ENCODE results near the gene TMC4.
A peak's percentile ranks its signal among the peaks of the same experiment; 100 is the strongest.

TMC4 gene

DNA sequence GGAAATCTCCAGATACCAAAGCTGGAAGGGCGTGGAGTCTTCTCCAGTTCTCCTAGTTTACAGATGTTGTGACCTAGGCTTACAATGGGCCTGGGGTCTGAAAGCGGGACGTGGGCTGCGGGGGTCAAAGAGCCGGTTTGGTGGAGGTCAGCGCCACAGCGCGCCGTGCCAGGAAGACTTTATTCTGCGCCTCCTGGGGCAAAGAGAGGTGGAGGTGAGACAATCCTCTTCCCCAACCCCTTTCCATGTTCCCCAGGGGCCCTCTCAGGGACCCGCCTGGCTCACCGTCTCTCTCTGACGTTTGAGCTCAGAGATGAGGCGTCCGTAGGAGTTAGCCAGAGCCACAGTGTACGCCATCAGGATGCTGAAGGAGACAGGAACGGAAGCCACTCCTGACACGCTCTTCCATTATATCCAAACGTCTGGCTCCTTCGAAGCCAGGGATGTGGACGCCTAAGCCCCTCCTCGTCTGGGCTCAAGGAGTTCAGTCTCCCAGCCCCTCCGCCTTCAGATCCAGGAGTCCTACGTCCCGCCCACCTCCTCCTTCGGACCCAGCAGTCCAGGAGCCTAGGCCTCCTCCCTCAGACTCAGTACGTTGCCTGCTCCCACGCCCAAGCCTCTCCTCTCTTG is 12.7 kb downstream of the TMC4 start:
- peaks cover 32% of the 10 kb centered on the region for H3K4me1 Mint-ChIP-seq
- DNase-seq (ENCODE audit: low spot score in 2 of 2) (no peak), ATAC-seq (ENCODE audit: low read depth) (no peak)
- peak overlapping the region; percentile 94 for H3K27ac Mint-ChIP-seq
- H3K4me3 Mint-ChIP-seq: peak overlapping the region; percentile 100
- peaks cover 9% of the 10 kb centered on the region for H3K36me3 Mint-ChIP-seq
- H3K27me3 Mint-ChIP-seq: peaks cover 5% of the 10 kb centered on the region
- H3K9me3 Mint-ChIP-seq: peaks cover 2% of the 10 kb centered on the region

DNA sequence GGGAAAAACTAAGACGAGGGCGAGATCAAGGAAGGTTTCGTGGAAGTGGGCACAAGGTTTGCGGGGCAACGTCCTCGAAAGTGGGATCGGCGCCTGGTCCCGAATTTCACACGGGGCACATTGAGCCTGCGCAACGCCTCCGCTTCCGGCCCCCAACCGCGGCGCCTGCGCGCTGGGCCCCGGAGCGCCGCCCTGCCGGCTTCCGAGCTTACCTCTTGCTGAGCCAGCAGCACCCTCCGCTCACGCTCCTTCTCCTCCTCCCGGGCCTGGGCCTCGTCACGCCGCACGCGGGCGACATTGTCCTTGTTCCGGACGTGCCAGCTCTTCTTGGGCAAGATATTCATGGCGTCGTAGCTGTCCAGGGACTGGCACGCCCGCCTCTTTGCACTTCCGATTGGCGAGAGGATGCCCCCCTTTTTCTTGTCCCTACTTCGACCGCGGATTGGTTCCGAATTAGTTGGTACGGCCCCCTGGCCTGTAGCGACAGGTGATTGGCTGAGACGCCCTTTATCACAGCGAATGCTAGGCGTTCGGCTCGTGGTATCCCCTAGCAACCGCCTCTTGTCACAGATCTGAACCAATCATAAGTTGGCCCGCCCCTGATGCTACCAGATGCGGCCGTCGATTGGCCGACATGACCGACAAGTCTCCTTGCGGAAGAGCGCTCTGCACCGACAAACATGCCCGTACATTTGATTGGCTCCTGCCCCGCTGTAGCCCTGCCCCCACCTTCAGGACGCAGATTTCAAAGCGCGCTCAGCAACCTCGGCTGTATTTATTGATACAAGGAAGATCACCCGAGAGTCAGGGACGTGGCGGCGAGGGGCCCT is 13.4 kb downstream of the TMC4 start, which contains the start of gene LENG1:
Gene LENG1 (minus strand): TSS at position 370 of the 830 bp plus-strand sequence. CDS start 26 bp downstream, at position 344.
- Mint-ChIP-seq H3K9me3 (peaks cover 2% of the 10 kb centered on the region), H3K36me3 (peaks cover 13% of the 10 kb centered on the region), H3K4me3 (peak within 1 kb of the TSS; percentile 100), H3K4me1 (peaks cover 33% of the 10 kb centered on the region), H3K27me3 (peaks cover 5% of the 10 kb centered on the region), H3K27ac (peak within 1 kb of the TSS; percentile 94)
- ATAC-seq (ENCODE audit: low read depth) (peak; percentile 86), DNase-seq (ENCODE audit: low spot score in 2 of 2) (peak; percentile 88 to 96)

DNA sequence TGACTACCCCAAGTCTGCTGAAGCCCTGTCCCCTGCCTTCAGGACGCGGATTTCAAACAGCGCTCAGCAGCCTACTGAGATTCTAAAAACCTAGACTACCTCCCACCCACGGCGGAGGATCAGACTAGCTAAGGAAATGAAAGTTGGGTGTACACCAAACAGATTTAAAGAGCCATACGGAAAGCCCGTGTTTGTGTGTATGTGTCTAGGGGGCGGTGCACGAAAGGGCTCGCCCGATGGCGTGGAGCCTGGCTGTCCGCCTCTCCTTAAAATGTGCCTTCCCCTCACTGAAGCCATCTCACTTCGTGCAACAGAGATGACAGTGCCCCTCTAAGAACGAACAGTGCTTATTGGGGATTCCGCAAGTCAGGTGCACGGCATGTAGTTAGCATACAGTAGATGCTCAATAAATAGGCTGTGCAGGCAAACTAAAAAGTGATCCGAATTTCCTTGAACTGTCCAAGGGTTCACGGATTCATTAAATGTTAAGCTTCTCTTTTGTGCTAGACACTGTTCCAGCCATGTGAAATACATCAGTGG is 14.1 kb downstream of the TMC4 start:
- Mint-ChIP-seq H3K4me3 (peak overlapping the region; percentile 100), H3K4me1 (peaks cover 32% of the 10 kb centered on the region), H3K27me3 (peaks cover 3% of the 10 kb centered on the region), H3K36me3 (peaks cover 16% of the 10 kb centered on the region), H3K9me3 (peaks cover 2% of the 10 kb centered on the region), H3K27ac (peak overlapping the region; percentile 94)
- no peak for DNase-seq (ENCODE audit: low spot score in 2 of 2)
- no peak for ATAC-seq (ENCODE audit: low read depth)

- peaks cover 22% of the 10 kb centered on the region for H3K36me3 Mint-ChIP-seq
- no peak for DNase-seq (ENCODE audit: low spot score in 2 of 2)
These were observed 16.0 kb downstream of the TMC4 start for GRCh38 chr19:54156953-54157352.

GRCh38 chr19:54156490-54156889 is 16.5 kb downstream of the TMC4 start:
- H3K36me3 Mint-ChIP-seq: peaks cover 22% of the 10 kb centered on the region
- H3K4me3 Mint-ChIP-seq: no peak overlapping the region
- H3K4me1 Mint-ChIP-seq: peaks cover 27% of the 10 kb centered on the region

More at GRCh38 chr19:54156953-54157352, 16.0 kb downstream of the TMC4 start:
- Mint-ChIP-seq H3K9me3 (peaks cover 2% of the 10 kb centered on the region), H3K27ac (no peak overlapping the region), H3K27me3 (no peaks in the 10 kb centered on the region), H3K4me3 (peak overlapping the region; percentile 32), H3K4me1 (peaks cover 27% of the 10 kb centered on the region)
- no peak for ATAC-seq (ENCODE audit: low read depth)

DNA sequence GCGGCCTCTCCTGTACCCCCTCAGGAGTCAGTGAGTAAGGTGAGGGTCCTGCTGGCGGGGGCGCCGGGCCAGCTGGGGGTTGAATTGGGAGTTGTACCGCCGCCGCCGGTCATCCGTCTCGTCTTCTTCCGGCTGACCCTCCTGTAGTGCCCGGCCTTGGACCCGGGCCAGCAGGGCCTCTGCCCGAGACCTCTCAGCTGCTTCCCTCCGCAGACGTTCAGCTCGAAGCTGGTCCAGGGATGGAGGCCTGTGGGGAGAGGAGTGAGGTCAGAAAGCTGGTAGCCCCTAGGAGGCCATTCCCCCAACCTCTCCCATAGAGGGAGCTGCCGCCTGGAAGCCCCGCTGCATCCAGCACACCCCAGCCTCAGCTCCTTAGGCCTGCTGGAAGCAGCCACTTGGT is 17.3 kb downstream of the TMC4 start:
- no peaks in the 10 kb centered on the region for H3K27me3 Mint-ChIP-seq
- no peak overlapping the region for H3K27ac Mint-ChIP-seq
- DNase-seq (ENCODE audit: low spot score in 2 of 2) (no peak), ATAC-seq (ENCODE audit: low read depth) (no peak)
- H3K36me3 Mint-ChIP-seq: peaks cover 26% of the 10 kb centered on the region
- no peak overlapping the region for H3K4me3 Mint-ChIP-seq
- H3K4me1 Mint-ChIP-seq: peaks cover 24% of the 10 kb centered on the region
- no peaks in the 10 kb centered on the region for H3K9me3 Mint-ChIP-seq

More at GRCh38 chr19:54156490-54156889, 16.5 kb downstream of the TMC4 start:
- H3K27ac Mint-ChIP-seq: no peak overlapping the region
- ATAC-seq (ENCODE audit: low read depth) (no peak), DNase-seq (ENCODE audit: low spot score in 2 of 2) (no peak)
- no peaks in the 10 kb centered on the region for H3K27me3 Mint-ChIP-seq
- H3K9me3 Mint-ChIP-seq: peaks cover 2% of the 10 kb centered on the region

DNA sequence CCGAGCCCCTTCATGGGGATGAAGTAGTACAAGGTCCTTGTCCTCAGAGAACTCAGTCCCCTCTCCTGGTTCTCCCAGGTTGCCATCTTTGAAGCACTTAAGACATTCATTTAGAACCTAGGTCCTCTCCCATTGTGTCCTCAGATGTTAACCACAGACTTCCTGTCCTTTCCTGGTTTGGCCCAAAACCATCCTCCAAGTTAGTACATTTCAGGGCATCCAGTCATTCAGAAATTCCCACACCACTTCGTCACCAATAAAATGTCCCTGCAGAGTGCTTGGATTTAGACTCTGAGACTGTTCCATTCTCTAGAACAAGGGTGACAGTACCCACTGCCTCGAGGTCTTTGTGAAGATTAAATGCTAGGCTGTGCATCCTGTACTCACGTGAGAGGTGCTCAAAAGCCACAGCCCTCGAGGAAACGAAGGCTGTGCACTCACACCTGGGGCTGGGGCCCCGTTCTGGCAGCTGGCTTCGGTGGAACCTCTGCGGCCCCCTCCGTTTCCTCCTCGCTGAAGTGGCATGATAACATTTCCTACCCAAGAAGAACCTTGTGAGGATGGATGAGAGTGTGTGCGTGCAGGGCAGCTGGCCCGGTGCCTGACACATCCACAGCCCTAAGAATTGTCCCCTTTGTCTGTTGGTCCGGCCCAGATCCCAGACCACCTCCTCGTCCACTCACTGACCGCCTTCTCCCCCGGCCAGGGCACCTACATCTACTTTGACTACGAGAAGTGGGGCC is 18.2 kb downstream of the TMC4 start:
- H3K27ac Mint-ChIP-seq: no peak overlapping the region
- no peak for ATAC-seq (ENCODE audit: low read depth)
- no peak overlapping the region for H3K4me3 Mint-ChIP-seq
- no peaks in the 10 kb centered on the region for H3K27me3 Mint-ChIP-seq
- no peaks in the 10 kb centered on the region for H3K9me3 Mint-ChIP-seq
- peaks cover 19% of the 10 kb centered on the region for H3K4me1 Mint-ChIP-seq
- peaks cover 31% of the 10 kb centered on the region for H3K36me3 Mint-ChIP-seq
- DNase-seq (ENCODE audit: low spot score in 2 of 2): no peak

DNA sequence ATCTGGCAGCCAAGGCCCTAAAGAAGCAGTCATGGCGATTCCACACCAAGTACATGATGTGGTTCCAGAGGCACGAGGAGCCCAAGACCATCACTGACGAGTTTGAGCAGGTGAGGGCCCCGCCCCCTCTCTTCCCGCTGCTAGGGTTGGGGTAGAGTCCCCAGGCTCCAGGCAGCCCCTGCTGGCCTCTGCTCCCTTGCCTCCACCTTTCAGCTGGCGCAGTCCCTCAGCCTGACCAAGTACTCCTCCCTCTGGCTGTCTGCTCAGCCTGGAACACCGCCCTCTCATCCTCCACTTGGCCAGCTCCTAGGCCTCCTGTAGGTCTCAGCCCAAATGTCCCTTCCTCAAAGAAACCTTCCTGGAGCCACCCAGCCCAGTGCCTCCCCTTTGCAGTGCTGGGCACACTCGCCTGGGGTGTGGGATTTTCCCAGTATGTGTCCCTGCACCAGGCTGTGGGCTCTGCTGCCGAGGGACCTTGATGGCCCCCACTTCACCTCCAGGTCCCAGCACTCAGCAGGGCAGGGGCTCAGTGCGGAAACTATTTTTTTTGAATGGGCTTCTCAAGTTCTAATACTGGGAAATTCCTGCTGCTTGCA is 19.1 kb downstream of the TMC4 start:
- H3K36me3 Mint-ChIP-seq: peaks cover 32% of the 10 kb centered on the region
- H3K27me3 Mint-ChIP-seq: no peaks in the 10 kb centered on the region
- H3K9me3 Mint-ChIP-seq: no peaks in the 10 kb centered on the region
- ATAC-seq (ENCODE audit: low read depth) (no peak), DNase-seq (ENCODE audit: low spot score in 2 of 2) (no peak)
- no peak overlapping the region for H3K27ac Mint-ChIP-seq
- peaks cover 18% of the 10 kb centered on the region for H3K4me1 Mint-ChIP-seq
- H3K4me3 Mint-ChIP-seq: no peak overlapping the region

DNA sequence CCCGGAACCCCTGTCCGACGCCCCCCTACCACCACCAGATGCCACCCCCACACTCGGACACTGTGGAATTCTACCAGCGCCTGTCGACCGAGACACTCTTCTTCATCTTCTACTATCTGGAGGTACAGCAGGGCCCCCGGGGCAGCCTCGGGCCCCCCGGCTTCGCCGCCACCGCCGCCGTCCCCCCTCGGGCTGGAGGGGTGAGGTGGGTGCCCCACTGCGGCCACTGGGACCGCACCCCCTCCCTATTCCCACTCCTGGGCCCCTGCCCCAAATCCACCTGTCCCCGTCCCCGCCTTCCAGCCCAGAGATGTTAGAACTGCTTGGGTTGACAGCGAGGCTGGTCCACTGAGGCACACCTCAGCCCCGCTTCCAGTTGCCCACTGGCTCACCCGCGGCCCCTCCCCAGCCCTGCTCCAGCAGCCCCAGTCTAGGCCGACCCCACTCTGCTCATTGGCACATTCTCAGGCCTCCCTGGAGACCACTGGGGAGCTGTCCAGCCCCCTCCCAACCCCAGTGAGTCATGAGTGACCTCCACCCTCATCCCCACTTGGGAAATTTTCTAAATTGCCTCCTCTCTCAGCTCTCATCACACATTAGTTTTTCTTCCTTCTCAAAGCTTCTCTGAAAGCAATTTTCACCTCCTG is 20.0 kb downstream of the TMC4 start:
- Mint-ChIP-seq H3K4me3 (no peak overlapping the region), H3K36me3 (peaks cover 30% of the 10 kb centered on the region), H3K27me3 (no peaks in the 10 kb centered on the region), H3K27ac (no peak overlapping the region), H3K9me3 (no peaks in the 10 kb centered on the region), H3K4me1 (peaks cover 10% of the 10 kb centered on the region)
- ATAC-seq (ENCODE audit: low read depth): no peak
- DNase-seq (ENCODE audit: low spot score in 2 of 2): no peak

DNA sequence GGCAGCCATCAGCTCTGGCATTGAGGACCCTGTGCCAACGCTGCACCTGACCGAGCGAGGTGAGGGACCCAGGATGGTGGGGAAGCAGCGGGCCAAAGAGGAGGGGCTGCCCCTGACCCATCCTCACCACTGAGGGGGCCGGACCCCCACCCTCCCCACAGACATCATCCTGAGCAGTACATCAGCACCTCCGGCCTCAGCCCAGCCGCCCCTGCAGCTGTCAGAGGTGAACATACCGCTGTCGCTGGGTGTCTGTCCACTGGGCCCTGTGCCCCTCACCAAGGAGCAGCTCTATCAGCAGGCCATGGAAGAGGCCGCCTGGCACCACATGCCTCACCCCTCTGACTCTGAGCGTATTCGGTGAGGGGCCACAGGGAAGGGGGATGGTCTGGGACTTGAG is 20.7 kb downstream of the TMC4 start:
- Mint-ChIP-seq H3K27ac (no peak overlapping the region), H3K36me3 (peaks cover 32% of the 10 kb centered on the region), H3K4me1 (peaks cover 10% of the 10 kb centered on the region), H3K27me3 (no peaks in the 10 kb centered on the region), H3K4me3 (no peak overlapping the region), H3K9me3 (no peaks in the 10 kb centered on the region)
- ATAC-seq (ENCODE audit: low read depth) (no peak), DNase-seq (ENCODE audit: low spot score in 2 of 2) (no peak)

- ATAC-seq (ENCODE audit: low read depth) (no peak), DNase-seq (ENCODE audit: low spot score in 2 of 2) (no peak)
- peaks cover 7% of the 10 kb centered on the region for H3K4me1 Mint-ChIP-seq
- no peaks in the 10 kb centered on the region for H3K9me3 Mint-ChIP-seq
- H3K27me3 Mint-ChIP-seq: no peaks in the 10 kb centered on the region
- no peak overlapping the region for H3K27ac Mint-ChIP-seq
- peaks cover 34% of the 10 kb centered on the region for H3K36me3 Mint-ChIP-seq
- H3K4me3 Mint-ChIP-seq: no peak overlapping the region
These were observed 21.5 kb downstream of the TMC4 start for GRCh38 chr19:54151362-54152035.

DNA sequence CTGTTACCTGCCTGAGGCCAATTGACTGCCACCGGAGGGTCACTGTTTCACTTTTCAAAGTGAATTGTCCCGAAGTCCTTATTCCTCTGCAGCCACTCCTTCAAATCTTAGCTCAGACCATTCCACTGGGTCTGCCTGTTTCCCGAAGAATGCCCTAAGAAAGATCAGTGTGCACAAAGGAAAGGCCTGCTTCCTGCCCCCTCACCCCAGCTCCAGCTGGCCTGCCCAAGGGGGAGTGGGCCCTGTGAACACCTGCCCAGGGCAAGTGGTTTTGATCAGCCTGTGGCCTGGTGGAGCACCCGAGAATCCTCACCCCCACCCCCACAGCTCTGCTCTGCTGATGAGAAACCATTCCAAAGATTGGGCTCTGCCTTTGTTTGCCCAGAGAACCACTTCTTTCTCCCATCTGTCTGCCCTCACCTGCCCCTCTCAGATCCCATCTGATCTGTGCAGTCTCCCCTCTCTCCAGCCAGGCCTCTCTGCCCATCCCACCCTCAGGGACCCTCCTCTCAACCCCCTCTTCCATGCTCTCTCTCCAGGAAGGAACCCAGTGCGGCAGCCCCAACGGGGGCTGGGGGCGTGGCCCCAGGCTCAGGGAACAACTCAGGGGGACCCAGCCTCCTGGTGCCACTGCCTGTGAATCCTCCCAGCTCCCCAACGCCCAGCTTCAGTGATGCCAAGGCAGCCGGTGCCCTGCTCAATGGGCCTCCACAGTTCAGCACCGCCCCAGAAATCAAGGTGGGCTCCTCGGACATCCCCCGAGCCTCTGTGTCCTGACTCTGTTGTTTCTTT is 23.7 kb downstream of the TMC4 start:
- Mint-ChIP-seq H3K27ac (no peak overlapping the region), H3K27me3 (no peaks in the 10 kb centered on the region), H3K36me3 (peaks cover 39% of the 10 kb centered on the region), H3K9me3 (no peaks in the 10 kb centered on the region), H3K4me1 (peaks cover 9% of the 10 kb centered on the region), H3K4me3 (no peak overlapping the region)
- no peak for ATAC-seq (ENCODE audit: low read depth)
- no peak for DNase-seq (ENCODE audit: low spot score in 2 of 2)
